ENCODE results near the gene USP47.

Gene USP47

GRCh38 chr11:11807811-11808782 is 33.7 kb upstream of the USP47 start:
- FAIRE-seq, result no peak

GRCh38 chr11:11808992-11809615 is 32.7 kb upstream of the USP47 start:
- FAIRE-seq, result no peak
- DNase-seq (ENCODE audit: insufficient read length, low spot score), result no peak
- TF ChIP-seq POLR2A (IDR thresholded peaks at IDR 0.05; ENCODE audit: low read depth, low read length) (no peak), PAX5 (IDR thresholded peaks at IDR 0.05; ENCODE audit: insufficient read depth, low read length, severe bottlenecking) (no peak), SPI1 (IDR thresholded peaks at IDR 0.05; ENCODE audit: low read depth, low read length) (no peak), TAF1 (IDR thresholded peaks at IDR 0.05; ENCODE audit: low read depth, low read length) (no peak), POU2F2 (IDR thresholded peaks at IDR 0.05; ENCODE audit: low read depth, low read length) (no peak), POLR2AphosphoS5 (IDR thresholded peaks at IDR 0.05; ENCODE audit: low read depth, low read length) (no peak)

More at GRCh38 chr11:11807811-11808782, 33.7 kb upstream of the USP47 start:
- DNase-seq (ENCODE audit: insufficient read length, low spot score), result no peak
- TF ChIP-seq SPI1 (IDR thresholded peaks at IDR 0.05; ENCODE audit: low read depth, low read length) (no peak), TAF1 (IDR thresholded peaks at IDR 0.05; ENCODE audit: low read depth, low read length) (no peak), POLR2AphosphoS5 (IDR thresholded peaks at IDR 0.05; ENCODE audit: low read depth, low read length) (no peak), POU2F2 (IDR thresholded peaks at IDR 0.05; ENCODE audit: low read depth, low read length) (no peak), POLR2A (IDR thresholded peaks at IDR 0.05; ENCODE audit: low read depth, low read length) (no peak), PAX5 (IDR thresholded peaks at IDR 0.05; ENCODE audit: insufficient read depth, low read length, severe bottlenecking) (no peak)

- DNase-seq (ENCODE audit: insufficient read length, low spot score), result no peak
- FAIRE-seq, result no peak
Measured at GRCh38 chr11:11810764-11811726, 30.7 kb upstream of the USP47 start.

GRCh38 chr11:11813288-11813962 is 28.3 kb upstream of the USP47 start:
- DNase-seq (ENCODE audit: insufficient read length, low spot score) (no peak), FAIRE-seq (no peak)
- no peak for TF ChIP-seq SPI1 (IDR thresholded peaks at IDR 0.05; ENCODE audit: low read depth, low read length)
- no peak for TF ChIP-seq POLR2AphosphoS5 (IDR thresholded peaks at IDR 0.05; ENCODE audit: low read depth, low read length)
- TF ChIP-seq POLR2A (IDR thresholded peaks at IDR 0.05; ENCODE audit: low read depth, low read length), result no peak
- no peak for TF ChIP-seq POU2F2 (IDR thresholded peaks at IDR 0.05; ENCODE audit: low read depth, low read length)
- no peak for TF ChIP-seq TAF1 (IDR thresholded peaks at IDR 0.05; ENCODE audit: low read depth, low read length)
- TF ChIP-seq PAX5 (IDR thresholded peaks at IDR 0.05; ENCODE audit: insufficient read depth, low read length, severe bottlenecking), result no peak

More at GRCh38 chr11:11810764-11811726, 30.7 kb upstream of the USP47 start:
- no peak for TF ChIP-seq TAF1 (IDR thresholded peaks at IDR 0.05; ENCODE audit: low read depth, low read length)
- no peak for TF ChIP-seq SPI1 (IDR thresholded peaks at IDR 0.05; ENCODE audit: low read depth, low read length)
- no peak for TF ChIP-seq POU2F2 (IDR thresholded peaks at IDR 0.05; ENCODE audit: low read depth, low read length)
- no peak for TF ChIP-seq PAX5 (IDR thresholded peaks at IDR 0.05; ENCODE audit: insufficient read depth, low read length, severe bottlenecking)
- no peak for TF ChIP-seq POLR2AphosphoS5 (IDR thresholded peaks at IDR 0.05; ENCODE audit: low read depth, low read length)
- no peak for TF ChIP-seq POLR2A (IDR thresholded peaks at IDR 0.05; ENCODE audit: low read depth, low read length)

GRCh38 chr11:11814614-11815452 is 26.9 kb upstream of the USP47 start:
- no peak for TF ChIP-seq POLR2AphosphoS5 (IDR thresholded peaks at IDR 0.05; ENCODE audit: low read depth, low read length)
- TF ChIP-seq PAX5 (IDR thresholded peaks at IDR 0.05; ENCODE audit: insufficient read depth, low read length, severe bottlenecking), result no peak
- no peak for TF ChIP-seq SPI1 (IDR thresholded peaks at IDR 0.05; ENCODE audit: low read depth, low read length)
- TF ChIP-seq POLR2A (IDR thresholded peaks at IDR 0.05; ENCODE audit: low read depth, low read length), result no peak
- no peak for TF ChIP-seq POU2F2 (IDR thresholded peaks at IDR 0.05; ENCODE audit: low read depth, low read length)
- TF ChIP-seq TAF1 (IDR thresholded peaks at IDR 0.05; ENCODE audit: low read depth, low read length), result no peak
- no peak for FAIRE-seq
- no peak for DNase-seq (ENCODE audit: insufficient read length, low spot score)

- FAIRE-seq (no peak), DNase-seq (ENCODE audit: insufficient read length, low spot score) (no peak)
- TF ChIP-seq POLR2A (IDR thresholded peaks at IDR 0.05; ENCODE audit: low read depth, low read length), result no peak
- TF ChIP-seq TAF1 (IDR thresholded peaks at IDR 0.05; ENCODE audit: low read depth, low read length), result no peak
- no peak for TF ChIP-seq SPI1 (IDR thresholded peaks at IDR 0.05; ENCODE audit: low read depth, low read length)
- TF ChIP-seq POLR2AphosphoS5 (IDR thresholded peaks at IDR 0.05; ENCODE audit: low read depth, low read length), result no peak
- no peak for TF ChIP-seq POU2F2 (IDR thresholded peaks at IDR 0.05; ENCODE audit: low read depth, low read length)
- no peak for TF ChIP-seq PAX5 (IDR thresholded peaks at IDR 0.05; ENCODE audit: insufficient read depth, low read length, severe bottlenecking)
Measured at GRCh38 chr11:11816511-11817314, 25.1 kb upstream of the USP47 start.

GRCh38 chr11:11817957-11818356 is 23.8 kb upstream of the USP47 start:
- FAIRE-seq, result no peak
- DNase-seq (ENCODE audit: insufficient read length, low spot score), result no peak
- TF ChIP-seq SPI1 (IDR thresholded peaks at IDR 0.05; ENCODE audit: low read depth, low read length) (no peak), PAX5 (IDR thresholded peaks at IDR 0.05; ENCODE audit: insufficient read depth, low read length, severe bottlenecking) (no peak), POLR2AphosphoS5 (IDR thresholded peaks at IDR 0.05; ENCODE audit: low read depth, low read length) (no peak), TAF1 (IDR thresholded peaks at IDR 0.05; ENCODE audit: low read depth, low read length) (no peak)

Data from GM12891 (cell line).